Pancreas (tissue), 10 donors: Measurements from ENCODE around the gene FMN2. TPM values are rescaled to one million over a fixed set of nuclear protein-coding genes. Genes with fewer than 3 reads are reported as not detected.

ENCODE experiments used
- ATAC-seq, 4 donors: fragments of 200-7000 bp; cut with Tn5 transposase; one replicate each; pipeline versions ENCODE4 v1.8.0 to v1.9.1; 2020; ENCODE audit warnings: mild to moderate bottlenecking in 4 of 4, moderate library complexity in 4 of 4
- DNase-seq, 6 donors: peaks; one replicate each; pipeline ENCODE4 v3.0.0-alpha.2; 2020
- FAIRE-seq: peaks from 2 replicates; lab custom pipeline; 2012; peaks lifted over from hg19 to GRCh38; lab: Jason Lieb, UNC
- H3K27ac ChIP-seq, 4 donors: fragments of 200-600 bp; sonication (generic); 1 replicate in 3 of 4; 2 replicates in 1 of 4; pipeline versions ENCODE4 v1.5.0 to v1.8.0; 2020
- H3K27me3 ChIP-seq, 4 donors: fragments of 200-600 bp; one replicate each; pipeline ENCODE4 v1.8.0; 2021
- H3K36me3 ChIP-seq, 3 donors: fragments of 200-600 bp; sonication (generic) in 1 of 3; one replicate each; pipeline versions ENCODE4 v1.5.0 to v1.8.0; 2020 to 2021
- H3K4me1 ChIP-seq, 3 donors: fragments of 200-600 bp; one replicate each; pipeline ENCODE4 v1.8.0; 2021
- H3K4me3 ChIP-seq, 4 donors: fragments of 200-600 bp; sonication (generic) in 2 of 4; one replicate each; pipeline versions ENCODE4 v1.5.0 to v1.8.0; 2020 to 2021
- H3K9me3 ChIP-seq, 4 donors: fragments of 200-600 bp; one replicate each; pipeline ENCODE4 v1.8.0; 2021
- WGBS, 2 donors: extraction: QIAGEN DNeasy Blood & Tissue Kit; methylation state at CpG; one replicate each; pipeline ENCODE4 v1.1.7; 2013; 5-methylcytosine and 5-hydroxymethylcytosine counted together
- intact Hi-C, 3 donors: fragments of 100-400 bp; cut with DNase I; formaldehyde crosslinking; loops; one replicate each; pipeline versions ENCODE4 v1.11.1 to v1.14.2; 2022
- polyA plus RNA-seq, 2 donors: library from polyadenylated mRNA; stranded (reverse); fragments of 200-250 nt; gene quantifications; one replicate each; pipeline ENCODE4 v1.2.3, GENCODE V29; 2013
- total RNA-seq, 6 donors: library from RNA; stranded (reverse); fragmentation: NEBNext Ultra II Directional in 4 of 6; extraction: Animal tissue kit (Norgen Biotek cat#: 25700) in 4 of 6; gene quantifications; one replicate each; pipeline versions ENCODE4 v1.2.1 to v1.2.4, GENCODE V29; 2021 to 2023
- TF ChIP-seq, protein P1 (sequence below), 4 donors: fragments of 200-600 bp; sonication (generic) in 3 of 4; IDR thresholded peaks; one replicate each; pipeline versions ENCODE4 v1.5.0 to v1.8.0; 2021; ENCODE audit warnings: antibody characterized with exemption in 4 of 4
- donor health status: healthy with polysubstance abuse.
- donor health status: DM: no; HTN: no; CAD: no; lungs with moderate emphysema.
- donor health status: DM: no; HTN: no; CAD: no.
- donor health status: control.
- donor health status: control.
- donor health status: Bipolar disorder and iron deficiency.
- donor health status: DM: yes; HTN: yes; CAD: no.
- donor health status: DM: no; HTN: no; CAD: no.
- donor health status: DM: no; HTN: no; CAD: no.
- donor health status: DM: yes; HTN: yes; CAD: no.

The FMN2 gene
- total and polyA plus RNA-seq, 8 donors, result 0.56 to 8.2 (median 2.0) TPM

- Histone ChIP-seq H3K27me3 (no peaks in the 10 kb centered on the region), H3K4me1 (no peaks in the 10 kb centered on the region), H3K9me3 (no peaks in the 10 kb centered on the region), H3K36me3 (no peaks in the 10 kb centered on the region), H3K4me3 (no peak overlapping the region), H3K27ac (no peak overlapping the region)
- FAIRE-seq (no peak), ATAC-seq (no peak), DNase-seq (no peak)
- intact Hi-C loops, result no loop called here
- TF ChIP-seq, protein P1, sequence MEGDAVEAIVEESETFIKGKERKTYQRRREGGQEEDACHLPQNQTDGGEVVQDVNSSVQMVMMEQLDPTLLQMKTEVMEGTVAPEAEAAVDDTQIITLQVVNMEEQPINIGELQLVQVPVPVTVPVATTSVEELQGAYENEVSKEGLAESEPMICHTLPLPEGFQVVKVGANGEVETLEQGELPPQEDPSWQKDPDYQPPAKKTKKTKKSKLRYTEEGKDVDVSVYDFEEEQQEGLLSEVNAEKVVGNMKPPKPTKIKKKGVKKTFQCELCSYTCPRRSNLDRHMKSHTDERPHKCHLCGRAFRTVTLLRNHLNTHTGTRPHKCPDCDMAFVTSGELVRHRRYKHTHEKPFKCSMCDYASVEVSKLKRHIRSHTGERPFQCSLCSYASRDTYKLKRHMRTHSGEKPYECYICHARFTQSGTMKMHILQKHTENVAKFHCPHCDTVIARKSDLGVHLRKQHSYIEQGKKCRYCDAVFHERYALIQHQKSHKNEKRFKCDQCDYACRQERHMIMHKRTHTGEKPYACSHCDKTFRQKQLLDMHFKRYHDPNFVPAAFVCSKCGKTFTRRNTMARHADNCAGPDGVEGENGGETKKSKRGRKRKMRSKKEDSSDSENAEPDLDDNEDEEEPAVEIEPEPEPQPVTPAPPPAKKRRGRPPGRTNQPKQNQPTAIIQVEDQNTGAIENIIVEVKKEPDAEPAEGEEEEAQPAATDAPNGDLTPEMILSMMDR (IDR thresholded peaks at IDR 0.05), result no peak
- WGBS, 2 donors, result 54 to 57% methylated on average over 3 of the region's 3 CpGs
These were observed 370.6 kb downstream of the FMN2 start for GRCh38 chr1:240462277-240462676.

DNA sequence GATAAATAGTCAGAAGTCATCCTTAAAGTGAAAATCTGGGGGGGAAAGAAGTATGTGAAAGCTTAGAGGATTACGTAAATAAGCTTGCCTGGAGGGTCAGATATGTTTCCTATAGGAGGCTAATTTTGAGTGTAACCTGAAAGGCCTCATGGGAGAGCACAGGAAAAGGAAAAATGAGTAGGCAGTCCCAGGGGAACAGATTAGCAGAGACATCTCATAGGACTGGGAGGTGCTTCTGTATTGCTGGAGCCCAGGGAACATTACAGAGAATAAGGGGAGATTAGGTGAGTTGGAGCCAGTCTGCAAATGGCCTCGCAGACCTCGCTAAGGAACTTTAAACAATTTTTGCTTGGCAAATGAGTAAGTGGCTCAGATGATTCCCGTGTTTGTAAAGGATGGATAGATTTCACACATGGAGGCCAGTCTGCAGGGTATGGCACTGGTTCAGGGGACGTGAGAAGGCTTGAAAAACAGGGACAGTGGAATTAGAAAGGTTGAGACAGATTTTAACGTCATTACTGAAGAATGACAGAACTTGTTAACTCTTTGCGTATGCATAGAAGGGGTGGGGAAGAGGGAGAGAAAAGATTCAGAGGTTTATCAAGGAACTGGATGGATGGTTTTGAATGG lies 371.2 kb downstream of the FMN2 start:
- WGBS, 2 donors, result 50 to 59% methylated on average over 7 of the region's 7 CpGs
- H3K27ac ChIP-seq, result no peak overlapping the region
- ATAC-seq (no peak), DNase-seq (no peak), FAIRE-seq (no peak)
- intact Hi-C loops, result no loop called here
- H3K4me1 ChIP-seq, result no peaks in the 10 kb centered on the region
- no peaks in the 10 kb centered on the region for H3K9me3 ChIP-seq
- H3K36me3 ChIP-seq, result no peaks in the 10 kb centered on the region
- TF ChIP-seq, protein P1 (IDR thresholded peaks at IDR 0.05), result no peak
- H3K27me3 ChIP-seq, result no peaks in the 10 kb centered on the region
- no peak overlapping the region for H3K4me3 ChIP-seq

GRCh38 chr1:240464099-240464498 lies 372.4 kb downstream of the FMN2 start:
- H3K4me3 ChIP-seq, result no peak overlapping the region
- FAIRE-seq (no peak), ATAC-seq (no peak), DNase-seq (no peak)
- H3K9me3 ChIP-seq, result no peaks in the 10 kb centered on the region
- no peaks in the 10 kb centered on the region for H3K4me1 ChIP-seq
- intact Hi-C loops, result no loop called here
- H3K27ac ChIP-seq, result no peak overlapping the region
- TF ChIP-seq, protein P1 (IDR thresholded peaks at IDR 0.05), result no peak
- 57 to 63% methylated on average over 2 of the region's 2 CpGs for WGBS, 2 donors
- H3K27me3 ChIP-seq, result no peaks in the 10 kb centered on the region
- no peaks in the 10 kb centered on the region for H3K36me3 ChIP-seq

DNA sequence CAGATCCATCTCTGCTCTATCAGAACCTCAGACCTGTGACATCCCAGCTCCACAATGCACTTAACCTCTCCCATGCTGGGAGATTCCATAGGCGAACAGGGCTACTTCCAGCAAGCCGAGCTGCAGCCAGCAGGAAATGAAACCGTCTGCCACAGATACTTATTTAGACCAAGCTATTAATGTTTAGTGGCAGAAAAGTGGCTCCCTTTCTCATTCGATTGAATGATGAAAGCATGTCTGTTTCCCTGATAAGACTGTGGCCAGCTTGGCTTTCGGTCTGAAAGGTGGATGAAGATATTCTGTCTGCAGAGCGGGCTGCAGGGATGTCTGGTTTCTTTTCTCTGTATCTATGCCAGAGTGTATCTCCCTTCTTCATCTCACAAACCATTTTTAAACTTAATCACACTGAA lies 373.9 kb downstream of the FMN2 start:
- intact Hi-C loops, result no loop called here
- ATAC-seq (no peak), FAIRE-seq (no peak), DNase-seq (no peak)
- TF ChIP-seq, protein P1 (IDR thresholded peaks at IDR 0.05), result no peak
- H3K36me3 ChIP-seq, result no peaks in the 10 kb centered on the region
- no peaks in the 10 kb centered on the region for H3K4me1 ChIP-seq
- no peaks in the 10 kb centered on the region for H3K27me3 ChIP-seq
- H3K4me3 ChIP-seq, result no peak overlapping the region
- H3K27ac ChIP-seq, result no peak overlapping the region
- no peaks in the 10 kb centered on the region for H3K9me3 ChIP-seq
- 17 to 19% methylated on average over 6 of the region's 6 CpGs for WGBS, 2 donors

GRCh38 chr1:240466509-240466908 lies 374.8 kb downstream of the FMN2 start:
- FAIRE-seq, result no peak

More at GRCh38 chr1:240466509-240466908, 374.8 kb downstream of the FMN2 start:
- Histone ChIP-seq H3K27ac (no peak overlapping the region), H3K4me1 (no peaks in the 10 kb centered on the region), H3K9me3 (no peaks in the 10 kb centered on the region), H3K27me3 (no peaks in the 10 kb centered on the region), H3K36me3 (no peaks in the 10 kb centered on the region), H3K4me3 (no peak overlapping the region)
- TF ChIP-seq, protein P1 (IDR thresholded peaks at IDR 0.05), result no peak
- ATAC-seq, result no peak
- WGBS, 2 donors, result 72 to 73% methylated on average over 4 of the region's 4 CpGs
- intact Hi-C loops, result no loop called here
- DNase-seq, result no peak
